Keratinocyte (primary cell): ENCODE data around the gene SLAIN1. TPM values are rescaled to one million over a fixed set of nuclear protein-coding genes. Genes with fewer than 3 reads are reported as not detected.

ENCODE experiments used
- DNase-seq: peaks from one replicate; pipeline ENCODE4 v3.0.0-alpha.2; 2011; ENCODE audit warnings: low read depth, missing footprints, low spot score
- FAIRE-seq: peaks from 2 replicates; lab custom pipeline; 2011; peaks lifted over from hg19 to GRCh38; lab: Jason Lieb, UNC
- H2AFZ ChIP-seq: 2 replicates; pipeline ENCODE4 v1.6.0; 2012; ENCODE audit warnings: low read length, control low read depth, inconsistent platforms; ENCODE audit not compliant: control insufficient read depth
- H3K27ac ChIP-seq: 2 replicates; pipeline ENCODE4 v1.5.1; 2011; ENCODE audit warnings: low read length; ENCODE audit not compliant: control insufficient read depth, insufficient read depth
- H3K27me3 ChIP-seq: 3 replicates; pipeline ENCODE4 v1.6.0; 2011; ENCODE audit warnings: low read length; ENCODE audit not compliant: control insufficient read depth, insufficient read depth; ENCODE audit errors: extremely low read depth
- H3K36me3 ChIP-seq, 2 experiments: 2 replicates in 1 of 2; 3 replicates in 1 of 2; pipeline ENCODE4 v1.5.1; 2011; ENCODE audit warnings: low read length in 2 of 2, mild to moderate bottlenecking in 1 of 2; ENCODE audit not compliant: control insufficient read depth in 2 of 2, insufficient read depth in 2 of 2; ENCODE audit errors: extremely low read depth in 1 of 2
- H3K4me1 ChIP-seq: 3 replicates; pipeline ENCODE4 v1.5.1; 2011; ENCODE audit warnings: low read length; ENCODE audit not compliant: control insufficient read depth, insufficient read depth; ENCODE audit errors: extremely low read depth
- H3K4me2 ChIP-seq: 3 replicates; pipeline ENCODE4 v1.6.0; 2011; ENCODE audit warnings: low read depth, low read length; ENCODE audit not compliant: control insufficient read depth, insufficient read depth; ENCODE audit errors: extremely low read depth
- H3K4me3 ChIP-seq, 3 experiments: fragments of 200-600 bp in 1 of 3; sonication (generic) in 1 of 3; 2 replicates in 2 of 3; 3 replicates in 1 of 3; pipeline ENCODE4 v1.5.1; 2011 to 2016; ENCODE audit warnings: low read length in 3 of 3, mild to moderate bottlenecking in 3 of 3, control low read depth in 2 of 3, inconsistent platforms in 1 of 3, low read depth in 1 of 3, mixed read lengths in 1 of 3, mixed run types in 1 of 3, moderate library complexity in 1 of 3; ENCODE audit not compliant: control insufficient read depth in 2 of 3, insufficient read depth in 2 of 3; ENCODE audit errors: extremely low read depth in 1 of 3
- H3K79me2 ChIP-seq: 2 replicates; pipeline ENCODE4 v1.6.0; 2012; ENCODE audit warnings: low read length; ENCODE audit not compliant: control insufficient read depth, insufficient read depth
- H3K9ac ChIP-seq: 3 replicates; pipeline ENCODE4 v1.6.0; 2011; ENCODE audit warnings: low read length; ENCODE audit not compliant: control insufficient read depth, insufficient read depth; ENCODE audit errors: extremely low read depth
- H3K9me1 ChIP-seq: 3 replicates; pipeline ENCODE4 v1.6.0; 2011; ENCODE audit warnings: low read length; ENCODE audit not compliant: control insufficient read depth, insufficient read depth; ENCODE audit errors: extremely low read depth
- H3K9me3 ChIP-seq: 2 replicates; pipeline ENCODE4 v1.5.1; 2012; ENCODE audit warnings: low read depth, low read length; ENCODE audit not compliant: control insufficient read depth
- H4K20me1 ChIP-seq: 3 replicates; pipeline ENCODE4 v1.6.0; 2011; ENCODE audit warnings: low read length; ENCODE audit not compliant: control insufficient read depth, insufficient read depth; ENCODE audit errors: extremely low read depth
- EZH2 ChIP-seq: IDR thresholded peaks from one replicate; pipeline ENCODE4 v1.6.1; 2012; ENCODE audit warnings: inconsistent platforms, mild to moderate bottlenecking, low read length, moderate library complexity
- dilution Hi-C: fragments of 300-500 bp; cut with MboI; formaldehyde crosslinking; loops from one replicate; pipeline ENCODE4 v1.7.0; 2020; ENCODE audit warnings: low sequenced_read_pairs; ENCODE audit not compliant: extremely low pct_ligation_motif_present
- polyA plus RNA-seq, 5 experiments: library from polyadenylated mRNA; depleted of rRNA in 3 of 5; stranded (reverse) in 3 of 5; stranded (forward) in 1 of 5; unstranded in 1 of 5; fragments of >200 nt; gene quantifications; 1 replicate in 1 of 5; 2 replicates in 3 of 5; 3 replicates in 1 of 5; pipeline versions ENCODE4 v1.2.1 to v1.2.3, GENCODE V29; 2011 to 2012; ENCODE audit warnings: missing spikeins in 2 of 5, low read depth in 1 of 5, low replicate concordance in 1 of 5
- TF ChIP-seq, protein P1 (sequence below), 3 experiments: IDR thresholded peaks in 1 of 3; conservative IDR thresholded peaks in 1 of 3; optimal IDR thresholded peaks in 1 of 3; 2 replicates in 2 of 3; 3 replicates in 1 of 3; pipeline versions ENCODE3 to v1.5.1; 2011; ENCODE audit warnings: low read length in 3 of 3, mild to moderate bottlenecking in 3 of 3, moderate library complexity in 2 of 3, control low read depth in 1 of 3, inconsistent platforms in 1 of 3; ENCODE audit not compliant: insufficient read depth in 2 of 3; ENCODE audit errors: extremely low read depth in 1 of 3

The SLAIN1 gene
- polyA plus RNA-seq, 1 donor (not counting 4 experiments of a cell fraction or from before 2014, with no cell fraction given), result not detected

DNA sequence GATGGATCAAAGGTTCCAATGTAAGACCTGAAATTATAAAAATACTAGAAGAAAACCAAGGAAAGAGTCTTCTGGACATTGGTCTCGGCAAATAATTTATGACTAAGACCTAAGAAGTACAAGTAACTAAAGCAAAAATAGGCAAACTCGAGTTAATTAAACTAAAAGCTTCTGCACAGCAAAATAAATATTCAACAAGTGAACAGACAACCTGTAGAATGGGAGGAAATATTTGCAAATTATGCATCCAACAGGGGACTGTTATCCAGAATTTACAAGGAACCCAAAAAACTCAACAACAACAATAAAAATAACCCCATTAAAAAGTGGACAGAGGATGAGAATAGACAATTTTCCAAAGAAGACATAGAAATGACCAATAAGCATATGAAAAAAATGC is 9.7 kb upstream of the SLAIN1 start:
- Histone ChIP-seq H3K9me1 (no peaks in the 10 kb centered on the region), H3K79me2 (no peaks in the 10 kb centered on the region), H3K4me2 (no peak overlapping the region), H3K4me1 (no peaks in the 10 kb centered on the region), H3K4me3 (no peak overlapping the region), H3K9ac (no peak overlapping the region), H3K36me3 (no peaks in the 10 kb centered on the region), H3K27ac (no peak overlapping the region), H4K20me1 (no peaks in the 10 kb centered on the region), H3K27me3 (no peaks in the 10 kb centered on the region), H2AFZ (no peak overlapping the region), H3K9me3 (no peaks in the 10 kb centered on the region)
- FAIRE-seq, result no peak
- no peak for DNase-seq
- dilution Hi-C loops, result no loop called here
- TF ChIP-seq, protein P1, sequence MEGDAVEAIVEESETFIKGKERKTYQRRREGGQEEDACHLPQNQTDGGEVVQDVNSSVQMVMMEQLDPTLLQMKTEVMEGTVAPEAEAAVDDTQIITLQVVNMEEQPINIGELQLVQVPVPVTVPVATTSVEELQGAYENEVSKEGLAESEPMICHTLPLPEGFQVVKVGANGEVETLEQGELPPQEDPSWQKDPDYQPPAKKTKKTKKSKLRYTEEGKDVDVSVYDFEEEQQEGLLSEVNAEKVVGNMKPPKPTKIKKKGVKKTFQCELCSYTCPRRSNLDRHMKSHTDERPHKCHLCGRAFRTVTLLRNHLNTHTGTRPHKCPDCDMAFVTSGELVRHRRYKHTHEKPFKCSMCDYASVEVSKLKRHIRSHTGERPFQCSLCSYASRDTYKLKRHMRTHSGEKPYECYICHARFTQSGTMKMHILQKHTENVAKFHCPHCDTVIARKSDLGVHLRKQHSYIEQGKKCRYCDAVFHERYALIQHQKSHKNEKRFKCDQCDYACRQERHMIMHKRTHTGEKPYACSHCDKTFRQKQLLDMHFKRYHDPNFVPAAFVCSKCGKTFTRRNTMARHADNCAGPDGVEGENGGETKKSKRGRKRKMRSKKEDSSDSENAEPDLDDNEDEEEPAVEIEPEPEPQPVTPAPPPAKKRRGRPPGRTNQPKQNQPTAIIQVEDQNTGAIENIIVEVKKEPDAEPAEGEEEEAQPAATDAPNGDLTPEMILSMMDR (optimal IDR thresholded peaks at IDR 0.05 in 1 of 3, IDR thresholded peaks at IDR 0.05 in 1 of 3, conservative IDR thresholded peaks at IDR 0.05 in 1 of 3; ENCODE audit: extremely low read depth in 1 of 3, insufficient read depth in 2 of 3, low read length in 3 of 3), result no peak
- TF ChIP-seq EZH2, result no peak

DNA sequence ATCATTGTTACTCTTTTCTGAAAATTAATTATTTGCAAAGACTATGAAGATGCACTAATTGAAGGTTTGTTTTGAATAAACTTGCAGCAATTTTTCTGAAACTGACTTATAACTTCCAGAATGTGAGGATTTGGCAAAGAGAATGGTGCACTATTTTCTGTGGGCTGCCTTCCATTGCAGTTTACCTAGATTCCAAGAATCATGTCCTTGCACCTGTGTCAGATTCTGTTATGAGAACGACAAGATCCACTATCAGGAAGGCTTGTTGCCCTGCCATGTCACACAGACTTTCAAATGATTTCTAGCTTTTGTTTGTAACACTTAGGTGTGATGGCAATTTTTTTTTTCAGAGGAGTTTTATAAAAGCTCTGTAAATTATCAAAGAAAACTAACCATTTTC is 5.6 kb upstream of the SLAIN1 start:
- TF ChIP-seq, protein P1 (optimal IDR thresholded peaks at IDR 0.05 in 1 of 3, IDR thresholded peaks at IDR 0.05 in 1 of 3, conservative IDR thresholded peaks at IDR 0.05 in 1 of 3; ENCODE audit: extremely low read depth in 1 of 3, insufficient read depth in 2 of 3, low read length in 3 of 3), result no peak
- no peak for TF ChIP-seq EZH2
- no peak overlapping the region for H3K4me2 ChIP-seq
- H3K9me1 ChIP-seq, result no peaks in the 10 kb centered on the region
- H3K79me2 ChIP-seq, result no peaks in the 10 kb centered on the region
- H3K9me3 ChIP-seq, result no peaks in the 10 kb centered on the region
- no peak overlapping the region for H3K4me3 ChIP-seq
- H3K9ac ChIP-seq, result no peak overlapping the region
- no peaks in the 10 kb centered on the region for H3K36me3 ChIP-seq
- peaks cover under 1% of the 10 kb centered on the region for H4K20me1 ChIP-seq
- H2AFZ ChIP-seq, result no peak overlapping the region
- dilution Hi-C loops, result no loop called here
- no peak for FAIRE-seq
- H3K4me1 ChIP-seq, result no peaks in the 10 kb centered on the region
- no peak for DNase-seq
- H3K27me3 ChIP-seq, result peaks cover 14% of the 10 kb centered on the region
- no peak overlapping the region for H3K27ac ChIP-seq
